KBM-7 (cell line): ENCODE results near the gene HOXA7.

Experiments
- DNase-seq: peaks from one replicate; pipeline ENCODE4 v3.0.0-alpha.2; 2015
- in situ Hi-C: fragments of 300-500 bp; cut with MboI; formaldehyde crosslinking; loops from 2 replicates; pipeline ENCODE4 v1.14.3; 2020; ENCODE audit warnings: low sequenced_read_pairs, low pct_unique_long_range_greater_than_20kb, mixed read lengths

The HOXA7 gene

GRCh38 chr7:27107391-27108381, 48.8 kb downstream of the HOXA7 start:
- in situ Hi-C loops: no loop called here
- DNase-seq: no peak

GRCh38 chr7:27106901-27107240, 49.6 kb downstream of the HOXA7 start:
- DNase-seq: no peak
- in situ Hi-C loops: no loop called here

GRCh38 chr7:27106181-27106900, 50.1 kb downstream of the HOXA7 start:
- DNase-seq: no peak
- in situ Hi-C loops: no loop called here

GRCh38 chr7:27105301-27106031, 51.0 kb downstream of the HOXA7 start:
- in situ Hi-C loops: no loop called here
- DNase-seq: no peak

- in situ Hi-C loops: no loop called here
- no peak for DNase-seq
These were observed 52.0 kb downstream of the HOXA7 start for GRCh38 chr7:27104341-27105058.
